Fibroblast of villous mesenchyme (primary cell): ENCODE data around the gene APOM. TPM values are rescaled to one million over a fixed set of nuclear protein-coding genes. Genes with fewer than 3 reads are reported as not detected.

Experiments used
- DNase-seq: peaks from one replicate; pipeline ENCODE4 v3.0.0-alpha.2; 2010; ENCODE audit warnings: low read depth
- H3K4me3 ChIP-seq: 2 replicates; pipeline ENCODE4 v1.5.1; 2011; ENCODE audit warnings: low read depth, mild to moderate bottlenecking, low read length
- total RNA-seq: library from RNA; depleted of rRNA; stranded (reverse); fragments of >200 nt; gene quantifications from 2 replicates; pipeline ENCODE4 v1.2.3, GENCODE V29; 2012
- TF ChIP-seq, protein P1 (sequence below): IDR thresholded peaks from 2 replicates; pipeline ENCODE4 v1.5.1; 2012; ENCODE audit warnings: low read depth, mild to moderate bottlenecking, low read length; ENCODE audit not compliant: insufficient read depth

Gene APOM
- total RNA-seq, 1 donor, result 0.43 TPM

GRCh38 chr6:31622684-31623091, 33.0 kb upstream of the APOM start:
- no peak for DNase-seq
- H3K4me3 ChIP-seq, result peak overlapping the region; percentile 77
- TF ChIP-seq, protein P1, sequence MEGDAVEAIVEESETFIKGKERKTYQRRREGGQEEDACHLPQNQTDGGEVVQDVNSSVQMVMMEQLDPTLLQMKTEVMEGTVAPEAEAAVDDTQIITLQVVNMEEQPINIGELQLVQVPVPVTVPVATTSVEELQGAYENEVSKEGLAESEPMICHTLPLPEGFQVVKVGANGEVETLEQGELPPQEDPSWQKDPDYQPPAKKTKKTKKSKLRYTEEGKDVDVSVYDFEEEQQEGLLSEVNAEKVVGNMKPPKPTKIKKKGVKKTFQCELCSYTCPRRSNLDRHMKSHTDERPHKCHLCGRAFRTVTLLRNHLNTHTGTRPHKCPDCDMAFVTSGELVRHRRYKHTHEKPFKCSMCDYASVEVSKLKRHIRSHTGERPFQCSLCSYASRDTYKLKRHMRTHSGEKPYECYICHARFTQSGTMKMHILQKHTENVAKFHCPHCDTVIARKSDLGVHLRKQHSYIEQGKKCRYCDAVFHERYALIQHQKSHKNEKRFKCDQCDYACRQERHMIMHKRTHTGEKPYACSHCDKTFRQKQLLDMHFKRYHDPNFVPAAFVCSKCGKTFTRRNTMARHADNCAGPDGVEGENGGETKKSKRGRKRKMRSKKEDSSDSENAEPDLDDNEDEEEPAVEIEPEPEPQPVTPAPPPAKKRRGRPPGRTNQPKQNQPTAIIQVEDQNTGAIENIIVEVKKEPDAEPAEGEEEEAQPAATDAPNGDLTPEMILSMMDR, result no peak

GRCh38 chr6:31624070-31624469, 31.6 kb upstream of the APOM start:
- no peak for DNase-seq
- TF ChIP-seq, protein P1, result no peak
- no peak overlapping the region for H3K4me3 ChIP-seq

GRCh38 chr6:31626952-31627351, 28.7 kb upstream of the APOM start:
- TF ChIP-seq, protein P1, result no peak
- DNase-seq, result no peak
- H3K4me3 ChIP-seq, result no peak overlapping the region

DNA sequence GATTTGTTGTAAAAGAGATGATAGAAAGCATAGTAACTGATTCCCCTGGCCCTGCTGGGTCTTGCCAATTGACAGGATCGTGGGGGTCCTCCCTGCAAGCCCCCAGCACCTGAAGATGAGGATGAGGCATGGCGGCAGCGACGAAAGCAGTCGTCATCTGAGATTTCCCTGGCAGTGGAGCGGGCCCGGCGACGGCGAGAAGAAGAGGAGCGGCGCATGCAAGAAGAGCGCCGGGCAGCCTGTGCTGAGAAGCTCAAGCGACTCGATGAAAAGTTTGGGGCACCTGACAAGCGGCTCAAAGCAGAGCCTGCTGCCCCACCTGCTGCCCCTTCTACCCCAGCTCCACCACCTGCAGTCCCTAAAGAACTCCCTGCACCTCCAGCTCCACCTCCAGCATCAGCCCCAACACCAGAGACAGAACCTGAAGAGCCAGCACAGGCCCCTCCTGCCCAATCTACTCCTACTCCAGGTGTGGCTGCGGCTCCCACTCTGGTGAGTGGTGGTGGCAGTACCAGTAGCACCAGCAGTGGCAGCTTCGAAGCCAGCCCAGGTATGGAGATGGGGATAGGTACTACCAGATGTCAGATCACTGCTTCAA, 27.9 kb upstream of the APOM start:
- TF ChIP-seq, protein P1, result no peak
- no peak overlapping the region for H3K4me3 ChIP-seq
- DNase-seq, result no peak

DNA sequence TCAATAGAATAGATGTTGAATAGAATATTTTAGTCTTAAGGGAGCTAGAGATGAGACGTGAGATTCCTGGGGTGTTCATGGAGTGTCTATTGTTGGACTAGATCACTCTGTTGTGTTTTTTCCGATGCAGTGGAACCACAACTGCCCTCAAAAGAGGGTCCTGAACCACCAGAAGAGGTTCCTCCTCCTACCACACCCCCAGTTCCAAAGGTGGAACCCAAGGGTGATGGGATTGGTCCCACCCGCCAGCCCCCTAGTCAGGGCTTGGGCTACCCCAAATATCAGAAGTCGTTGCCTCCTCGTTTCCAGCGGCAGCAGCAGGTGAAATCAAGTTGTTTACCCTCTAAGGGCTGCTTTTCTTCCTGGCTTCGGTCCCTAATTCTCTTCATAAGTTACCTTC, 26.7 kb upstream of the APOM start:
- TF ChIP-seq, protein P1, result no peak
- H3K4me3 ChIP-seq, result no peak overlapping the region
- DNase-seq, result no peak

DNA sequence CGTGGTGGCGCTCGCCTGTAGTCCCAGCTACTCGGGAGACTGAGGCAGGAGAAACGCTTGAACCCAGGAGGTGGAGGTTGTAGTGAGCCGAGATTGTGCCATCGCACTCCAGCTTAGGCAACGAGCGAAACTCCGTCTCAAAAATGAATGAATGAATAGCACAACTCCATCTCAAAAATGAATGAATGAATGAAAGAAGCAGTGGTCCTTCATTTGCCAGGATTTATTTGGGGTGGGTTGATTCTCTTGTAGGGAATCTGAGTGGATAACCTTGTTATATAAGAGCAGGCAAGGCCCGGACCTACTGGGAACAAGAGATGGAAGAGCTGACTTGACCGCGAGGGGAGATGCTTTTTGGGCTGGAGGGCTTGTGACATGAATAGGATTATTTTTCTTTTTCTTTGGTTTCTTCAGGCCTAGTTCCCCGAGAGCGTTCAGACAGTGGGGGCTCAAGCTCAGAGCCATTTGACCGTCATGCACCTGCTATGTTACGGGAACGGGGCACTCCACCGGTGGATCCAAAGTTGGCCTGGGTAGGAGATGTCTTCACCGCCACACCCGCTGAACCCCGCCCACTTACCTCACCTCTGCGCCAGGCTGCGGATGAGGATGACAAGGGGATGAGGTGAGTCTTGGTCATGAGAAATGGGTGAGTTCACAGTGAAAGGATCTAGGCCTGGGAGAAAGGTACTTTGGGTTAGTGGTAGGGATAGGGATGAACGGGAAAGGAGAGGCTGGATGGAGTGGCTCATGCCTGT, 25.3 kb upstream of the APOM start:
- TF ChIP-seq, protein P1, result no peak
- H3K4me3 ChIP-seq, result no peak overlapping the region
- DNase-seq, result no peak

DNA sequence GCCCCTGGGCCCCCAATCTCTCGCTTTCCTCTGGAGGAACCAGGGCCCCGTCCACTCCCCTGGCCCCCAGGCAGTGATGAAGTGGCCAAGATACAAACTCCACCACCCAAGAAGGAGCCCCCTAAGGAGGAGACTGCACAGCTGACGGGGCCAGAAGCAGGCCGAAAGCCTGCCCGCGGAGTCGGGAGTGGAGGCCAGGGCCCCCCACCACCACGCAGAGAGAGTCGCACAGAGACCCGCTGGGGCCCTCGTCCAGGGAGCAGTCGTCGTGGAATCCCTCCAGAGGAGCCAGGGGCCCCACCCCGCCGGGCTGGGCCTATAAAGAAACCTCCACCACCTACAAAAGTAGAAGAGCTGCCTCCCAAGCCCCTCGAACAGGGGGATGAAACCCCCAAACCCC, 24.5 kb upstream of the APOM start:
- TF ChIP-seq, protein P1, result no peak
- H3K4me3 ChIP-seq, result no peak overlapping the region
- no peak for DNase-seq
